Hematopoietic multipotent progenitor cell treated with erythropoietin and hydrocortisone succinate and interleukin-3 and kit ligand, for 15 days (in vitro differentiated cells): ENCODE measurements around the gene MAP3K2.
"Not testable (repeated sequence)": the region's sequence is repeated elsewhere in the genome, so short reads cannot be mapped to it uniquely, and the experiment has no call there.

Source experiments
- DNase-seq: peaks from one replicate; pipeline ENCODE4 v3.0.0-alpha.2; 2015; ENCODE audit warnings: low spot score

MAP3K2 gene

DNA sequence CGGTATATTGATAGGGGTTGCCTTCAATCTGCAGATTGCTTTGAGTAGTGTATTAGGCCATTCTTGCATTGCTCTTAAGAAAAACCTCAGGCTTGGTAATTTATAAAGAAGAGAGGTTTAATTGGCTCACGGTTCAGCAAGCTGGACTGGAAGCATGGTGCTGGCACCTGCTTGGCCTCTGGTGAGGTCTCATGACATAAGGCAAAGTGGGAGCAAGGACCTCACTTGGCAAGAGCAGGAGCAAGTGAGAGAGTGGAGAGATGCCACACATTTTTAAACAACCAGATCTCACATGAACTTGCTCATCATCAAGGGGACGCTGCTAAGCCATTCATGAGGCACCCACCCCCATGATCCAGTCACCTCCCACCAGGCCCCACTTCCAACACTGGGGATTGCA, 4.9 kb downstream of the MAP3K2 start:
- no peak for DNase-seq

DNA sequence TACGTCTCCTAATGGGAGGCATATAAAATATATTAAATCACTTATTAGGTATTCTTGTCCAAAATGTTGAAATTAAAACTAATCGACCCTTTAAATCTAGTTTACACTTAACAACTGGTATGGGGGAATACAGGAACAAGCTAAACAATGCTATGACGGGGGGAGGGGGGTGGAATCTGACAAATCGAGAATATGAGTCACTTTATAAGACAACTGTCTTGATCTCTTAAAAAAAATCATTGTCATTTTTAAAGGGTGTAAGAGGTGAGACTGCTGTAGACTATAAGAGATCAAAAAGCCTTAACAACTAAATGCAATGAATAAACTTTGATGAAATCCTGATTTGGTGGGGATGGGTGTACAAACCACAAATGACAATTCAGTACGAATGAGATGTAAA, 6.0 kb downstream of the MAP3K2 start:
- DNase-seq, result no peak

DNA sequence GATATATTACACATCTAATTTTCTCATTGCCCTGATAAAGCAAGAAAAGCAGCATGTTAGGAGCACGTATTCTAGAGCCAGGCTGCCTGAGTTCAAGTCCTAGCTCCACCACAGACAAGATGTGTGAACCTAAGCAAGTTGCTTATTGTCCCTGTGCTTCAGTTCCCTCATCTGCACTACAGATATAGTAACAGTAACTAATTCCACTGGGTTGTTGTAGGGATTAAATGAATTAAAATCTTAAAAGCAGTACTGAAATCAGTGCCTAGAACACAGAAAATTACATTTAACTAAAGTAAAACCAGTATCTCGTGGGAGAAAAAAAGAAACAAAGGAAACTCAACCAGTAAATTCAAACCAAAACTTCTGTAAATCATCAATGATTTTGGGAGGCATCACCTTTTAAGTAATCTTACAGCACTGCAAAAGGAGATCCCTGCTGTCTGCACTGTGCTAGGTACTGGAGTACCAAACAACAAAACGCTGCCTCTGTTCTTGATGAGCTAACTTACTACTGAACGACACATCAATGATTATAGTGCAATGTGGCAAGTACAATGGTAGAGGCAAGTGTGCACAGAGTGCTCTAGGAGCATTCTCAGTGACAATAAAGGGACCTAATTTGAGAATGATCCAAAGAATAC, 7.9 kb downstream of the MAP3K2 start:
- DNase-seq, result no peak

DNA sequence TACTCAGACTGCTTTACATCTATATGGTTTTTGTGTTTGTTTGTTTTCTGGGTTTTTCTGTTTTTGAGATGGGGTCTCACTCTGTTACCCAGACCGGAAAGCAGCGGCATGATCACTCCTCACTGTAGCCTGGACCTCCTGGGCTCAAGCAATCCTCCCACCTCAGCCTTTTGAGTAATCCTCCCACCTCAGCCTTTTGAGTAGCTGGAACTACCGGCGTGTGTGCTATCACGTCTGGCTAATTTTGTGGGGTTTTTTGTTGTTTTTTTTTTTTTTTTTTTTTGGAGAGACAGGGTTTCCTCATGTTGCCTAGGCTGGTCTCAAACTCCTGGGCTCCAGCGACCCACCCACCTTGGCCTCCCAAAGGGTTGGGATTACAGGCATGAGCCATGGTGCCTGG, 9.1 kb downstream of the MAP3K2 start:
- no peak for DNase-seq

DNA sequence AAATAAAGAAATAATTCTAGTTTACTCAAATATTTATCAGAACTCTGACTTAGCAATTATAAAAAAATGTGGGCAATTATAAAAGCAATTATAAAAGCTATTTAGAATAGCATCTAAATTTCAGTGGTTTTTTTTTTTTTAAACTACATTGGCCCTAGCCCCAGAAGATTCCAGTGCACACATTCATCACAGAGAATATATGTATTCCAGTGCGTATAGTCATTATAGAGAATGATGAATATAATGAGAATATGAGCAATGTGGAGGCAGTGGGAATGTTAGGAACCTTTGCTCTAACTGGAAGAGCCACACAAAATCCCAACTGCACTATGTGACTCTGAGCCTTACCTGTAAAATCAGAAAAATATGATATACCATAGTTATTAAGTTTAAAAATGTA, 10.5 kb downstream of the MAP3K2 start:
- DNase-seq, result no peak

DNA sequence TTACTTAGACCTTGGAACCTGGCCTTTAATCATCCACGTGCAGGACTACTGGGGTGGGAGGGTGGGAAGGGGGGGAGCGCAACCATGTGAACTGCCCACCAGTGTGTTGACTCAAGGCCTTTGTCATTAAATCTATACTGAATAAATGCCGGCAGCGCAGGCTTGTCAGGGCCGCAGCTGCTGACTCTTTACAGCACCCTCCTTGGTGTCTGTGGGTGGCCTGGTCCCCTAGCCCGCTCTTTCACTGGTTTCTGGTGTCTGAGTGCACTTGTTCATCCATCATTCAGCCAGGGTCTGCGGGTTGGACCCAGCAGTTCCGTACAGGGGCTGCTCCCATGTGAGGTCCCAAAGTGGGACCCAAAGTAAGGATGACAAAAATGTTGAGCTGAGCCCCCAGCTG, 11.5 kb downstream of the MAP3K2 start:
- DNase-seq, result no peak

DNA sequence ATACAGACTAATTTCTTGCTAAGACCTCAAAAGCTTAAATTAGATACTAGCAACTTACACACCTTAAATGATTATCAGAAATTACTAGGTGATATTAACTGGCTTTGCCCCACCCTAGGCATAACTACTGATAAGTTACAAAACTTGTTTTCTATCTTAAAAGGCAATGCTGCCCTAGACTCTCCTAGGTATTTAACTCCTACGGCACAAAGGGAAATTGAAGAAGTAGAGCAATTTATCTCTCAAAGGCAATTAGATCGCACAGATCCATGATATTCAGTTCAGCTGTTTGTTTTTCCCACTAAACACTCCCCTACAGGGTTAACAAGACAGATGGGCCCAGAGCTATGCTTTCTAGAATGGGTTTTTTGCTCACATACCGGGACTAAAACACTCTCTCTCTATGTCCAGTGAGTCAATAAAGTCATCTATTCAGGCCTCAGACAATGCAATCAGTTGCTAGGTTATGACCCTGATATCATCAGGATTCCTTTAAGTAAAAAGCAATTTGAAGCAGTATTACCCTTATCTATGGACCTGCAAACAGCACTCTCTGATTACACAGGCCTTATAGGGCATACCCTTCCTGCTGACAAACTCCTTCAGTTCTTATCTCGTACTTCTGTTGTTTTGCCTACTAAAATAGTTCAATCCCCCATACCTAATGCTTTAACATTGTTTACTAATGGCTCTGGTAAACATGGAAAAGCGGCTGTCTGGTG, 14.3 kb downstream of the MAP3K2 start:
- DNase-seq, result no peak

DNA sequence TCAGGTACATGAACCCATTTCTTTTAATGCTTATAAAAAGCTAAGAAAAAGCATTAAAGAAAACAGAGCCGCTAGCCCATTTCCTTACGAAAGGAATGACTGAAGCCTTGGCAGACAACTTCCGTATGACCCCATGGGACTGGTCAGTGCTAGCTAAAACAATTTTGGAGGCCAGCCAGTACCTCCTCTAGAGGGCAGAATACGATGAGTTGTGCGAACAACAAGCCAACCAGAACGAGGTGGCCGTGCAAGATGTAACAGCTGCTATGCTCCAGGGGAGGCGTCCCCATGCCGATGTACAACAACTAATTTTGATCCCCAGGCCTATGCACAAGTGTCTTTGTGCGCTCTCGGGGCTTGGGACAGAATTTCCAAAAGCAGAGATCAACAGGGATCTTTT, 16.7 kb downstream of the MAP3K2 start:
- no peak for DNase-seq

DNA sequence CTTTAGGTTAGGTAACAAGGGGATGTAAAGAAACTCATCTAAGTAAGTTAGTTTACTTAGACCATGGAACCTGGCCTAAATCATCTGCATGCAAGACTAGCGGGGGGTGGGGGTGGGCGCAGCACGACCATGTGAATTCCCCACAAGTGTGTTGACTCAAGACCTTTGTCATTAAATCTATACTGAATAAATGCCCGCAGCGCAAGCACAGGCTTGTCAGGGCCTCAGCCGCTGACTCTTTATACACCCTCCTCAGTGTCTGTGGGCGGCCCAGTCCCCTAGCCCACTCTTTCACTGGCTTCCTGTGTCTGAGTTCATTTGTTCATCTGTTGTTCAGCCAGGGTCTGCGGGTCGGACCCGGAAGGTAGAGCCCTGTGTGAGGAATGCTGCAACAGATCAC, 17.8 kb downstream of the MAP3K2 start:
- DNase-seq, result no peak

DNA sequence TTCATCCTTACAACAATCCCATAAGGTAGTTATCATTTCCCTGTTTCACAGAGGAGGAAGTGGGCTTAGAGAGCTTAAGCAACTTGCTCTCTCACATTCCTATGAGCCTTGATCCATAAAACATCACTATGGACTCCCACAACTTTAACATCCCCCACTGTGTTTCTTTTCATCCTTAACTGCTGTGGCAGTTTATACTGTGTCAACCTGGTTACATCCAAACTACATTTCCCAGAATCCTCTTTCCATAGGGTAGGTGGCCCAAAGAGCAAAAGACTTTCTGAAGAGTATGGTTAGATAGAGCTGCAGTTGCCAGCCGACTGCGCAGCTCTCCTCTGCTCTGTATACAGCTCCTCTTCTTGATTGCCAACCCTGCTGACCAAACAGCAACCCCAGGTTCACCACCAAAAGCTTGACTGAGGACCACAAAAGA, 22.5 kb downstream of the MAP3K2 start:
- no peak for DNase-seq

DNA sequence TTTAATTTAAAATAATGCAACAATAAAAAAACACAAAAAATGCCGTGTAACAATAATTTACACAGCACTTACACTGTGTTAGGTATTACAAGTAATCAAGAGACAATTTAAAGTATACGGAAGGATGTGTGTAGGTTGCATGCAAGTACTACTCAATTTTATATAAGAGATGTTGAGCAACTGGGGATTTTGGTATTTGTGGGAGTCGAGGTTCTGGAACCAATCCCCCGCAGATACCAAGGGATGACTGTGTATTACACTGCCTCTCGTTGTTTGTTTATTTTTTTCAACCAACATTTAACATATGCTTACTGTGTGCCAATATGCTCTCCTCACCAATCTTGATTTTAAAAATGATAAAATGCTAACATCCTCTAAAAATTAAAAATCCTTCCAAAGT, 24.8 kb downstream of the MAP3K2 start:
- DNase-seq, result no peak

DNA sequence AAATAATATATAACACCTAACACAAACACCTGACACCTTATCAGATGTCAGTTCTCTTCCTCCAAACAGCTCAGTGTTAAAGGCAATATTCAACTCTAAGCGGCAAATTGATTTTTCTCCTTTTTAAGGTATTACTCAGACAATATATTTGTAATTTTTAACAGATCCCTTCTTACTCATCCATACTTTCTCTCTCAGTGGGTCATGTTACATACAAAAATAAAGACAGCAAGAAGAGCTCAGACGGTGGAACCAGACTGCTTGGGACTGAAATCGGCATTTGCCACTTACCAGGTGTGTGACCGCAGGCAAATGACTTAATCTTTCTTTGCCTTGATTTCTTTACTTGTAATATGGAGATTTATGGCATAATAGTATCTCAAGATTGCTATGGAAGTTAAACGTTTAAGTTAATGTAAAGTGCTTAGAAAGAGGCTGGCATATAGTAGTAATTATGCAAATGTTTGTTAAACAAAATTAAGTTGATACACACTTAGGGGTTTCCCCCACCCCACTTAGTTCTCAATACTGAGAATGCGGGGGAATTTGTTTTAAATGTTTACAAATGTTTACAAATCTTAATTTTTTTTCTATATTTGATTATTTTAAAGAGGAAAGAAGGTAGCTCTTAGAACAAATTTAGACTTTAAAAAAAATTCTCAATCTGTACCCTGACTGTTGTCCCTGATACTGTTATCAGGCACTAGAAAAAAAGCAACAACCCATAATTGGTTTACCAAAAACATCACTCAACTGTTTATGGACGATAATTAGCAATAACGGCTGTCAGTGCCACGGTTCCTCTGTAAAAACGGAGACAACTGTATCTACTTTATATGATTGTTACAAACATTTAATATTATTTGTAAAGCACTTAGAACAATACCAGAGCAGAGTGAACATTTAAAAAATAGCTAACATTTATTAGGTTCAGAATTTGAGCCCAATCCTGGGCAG, 25.6 kb downstream of the MAP3K2 start:
- DNase-seq, result no peak

DNA sequence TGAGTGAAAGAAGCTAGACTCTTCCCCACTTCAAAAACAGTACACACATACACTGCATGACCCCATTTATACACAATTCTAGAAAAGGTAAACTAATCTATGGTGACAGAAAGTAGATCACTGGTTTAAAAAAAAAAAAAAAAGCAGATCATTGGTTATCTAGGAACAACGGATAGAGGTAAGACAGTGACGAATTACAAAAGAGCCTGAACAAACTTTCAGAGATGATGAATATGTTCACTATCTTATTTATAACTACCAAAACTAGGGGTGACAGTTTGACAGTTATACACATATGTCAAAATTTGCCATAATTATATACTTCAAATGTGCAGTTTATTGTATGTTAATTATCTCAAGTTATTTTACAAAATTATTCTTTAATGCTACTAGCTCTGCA, 27.5 kb downstream of the MAP3K2 start:
- no peak for DNase-seq

DNA sequence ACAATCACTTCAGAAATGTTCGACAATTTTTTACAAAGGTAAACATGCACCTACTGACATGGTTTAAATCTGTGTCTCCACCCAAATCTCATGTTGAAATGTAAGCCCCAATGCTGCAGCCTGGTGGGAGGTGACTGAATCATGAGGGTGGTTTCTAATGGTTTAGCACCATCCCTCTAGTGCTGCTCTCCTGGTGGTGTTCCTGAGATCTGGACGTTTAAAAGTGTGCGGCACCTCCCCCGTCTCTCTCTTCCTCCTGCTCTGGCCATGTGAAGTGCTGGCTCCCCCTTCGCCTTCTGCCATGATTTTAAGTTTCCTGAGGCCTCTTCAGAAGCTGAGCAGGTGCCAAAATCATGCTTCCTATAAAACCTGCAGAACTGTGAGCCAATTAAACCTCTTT, 28.3 kb downstream of the MAP3K2 start:
- no peak for DNase-seq

DNA sequence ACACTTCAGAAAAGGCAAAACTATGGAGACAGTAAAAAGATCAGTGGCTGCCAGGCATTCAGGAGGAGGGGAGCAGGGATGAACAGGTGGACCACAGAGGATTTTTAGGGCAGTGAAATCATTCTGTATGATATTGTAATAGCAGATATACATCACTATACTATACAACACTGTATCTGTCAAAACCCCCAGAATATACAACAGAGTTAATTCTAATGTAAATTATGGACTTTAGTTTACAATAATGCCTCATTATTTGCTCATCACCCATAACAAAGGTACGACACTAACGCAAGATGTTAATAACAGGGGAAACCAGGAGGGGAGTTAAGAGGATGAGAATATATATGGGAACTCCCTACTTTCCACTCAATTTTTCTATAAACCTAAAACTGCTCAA, 28.8 kb downstream of the MAP3K2 start:
- DNase-seq, result no peak

DNA sequence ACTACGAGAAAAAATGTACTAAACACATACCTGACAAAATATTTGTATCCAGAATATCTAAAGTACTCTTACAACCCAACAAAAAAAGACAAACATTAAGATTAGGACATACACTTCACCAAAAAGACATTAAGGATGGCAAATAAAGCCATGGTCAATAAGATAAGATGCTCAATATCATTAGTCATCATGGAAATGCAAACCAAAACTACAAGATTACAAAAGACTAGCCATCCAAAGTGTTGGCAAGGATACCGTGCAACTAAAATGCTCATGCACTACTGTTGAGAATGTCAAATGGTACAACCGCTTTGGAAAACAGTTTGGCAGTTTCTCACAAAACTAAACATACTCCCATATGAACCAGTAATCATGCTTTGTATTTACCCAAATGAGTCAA, 29.7 kb downstream of the MAP3K2 start:
- DNase-seq, result no peak

DNA sequence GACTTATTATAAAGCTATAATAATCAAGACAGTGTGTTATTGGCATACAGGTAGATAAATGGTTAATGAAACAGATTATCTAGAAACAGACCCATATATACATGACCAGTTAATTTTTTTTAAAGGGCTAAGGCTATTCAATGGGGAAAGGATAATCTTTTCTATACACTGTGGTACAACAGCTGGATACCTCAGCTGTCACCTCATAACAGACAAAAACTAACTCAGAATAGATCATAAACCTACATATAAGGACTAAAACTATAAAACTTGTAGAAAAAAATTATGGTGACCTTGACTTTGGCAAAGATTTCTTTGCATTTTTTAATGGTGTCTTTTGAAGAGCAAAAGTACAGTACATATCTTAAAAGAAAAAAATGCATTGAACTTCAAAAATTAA, 30.2 kb downstream of the MAP3K2 start:
- no peak for DNase-seq

DNA sequence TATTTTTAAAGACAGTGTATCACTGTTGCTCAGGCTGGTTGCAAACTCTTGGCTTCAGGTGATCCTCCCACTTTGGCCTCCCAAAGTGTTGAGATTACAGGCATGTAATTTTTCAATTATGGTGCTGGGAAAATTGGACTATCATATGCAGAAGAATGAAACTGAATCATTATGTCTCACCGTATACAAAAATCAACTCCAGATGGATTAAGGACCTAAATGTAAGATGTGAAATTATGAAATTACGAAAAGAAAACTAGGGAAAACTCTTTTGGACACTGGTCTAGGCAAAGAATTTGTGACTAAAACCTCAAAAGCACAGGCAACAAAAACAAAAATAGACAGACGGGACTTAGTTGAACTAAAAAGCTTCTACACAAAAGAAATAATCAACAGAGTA, 31.2 kb downstream of the MAP3K2 start:
- DNase-seq, result no peak

DNA sequence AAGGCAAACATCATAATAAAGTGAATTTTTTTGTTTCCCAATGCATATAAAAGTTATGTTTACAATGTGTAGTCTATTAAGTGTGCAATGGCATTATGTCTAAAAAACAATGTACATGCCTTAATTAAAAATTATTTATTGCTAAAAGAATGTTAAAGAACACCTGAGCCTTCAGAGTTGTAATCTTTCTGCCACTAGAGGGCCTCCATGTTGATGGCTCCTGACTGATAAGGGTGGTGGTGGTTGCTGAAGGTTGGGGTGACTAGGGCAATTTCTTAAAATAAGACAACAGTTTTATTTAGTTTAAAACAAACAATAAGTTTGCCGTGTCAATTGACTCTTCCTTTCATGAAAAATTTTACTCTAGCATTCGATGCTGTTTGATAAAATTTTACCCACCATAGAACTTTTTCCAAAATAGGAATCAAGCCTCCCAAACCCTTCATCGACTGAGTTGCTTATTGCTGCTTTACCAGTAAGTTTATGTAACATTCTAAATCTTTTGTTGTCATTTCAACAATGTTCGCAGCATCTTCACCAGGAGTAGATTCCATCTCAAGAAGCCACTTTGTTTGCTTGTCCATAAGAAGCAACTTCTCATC, 32.3 kb downstream of the MAP3K2 start:
- DNase-seq, result peak; percentile 78

DNA sequence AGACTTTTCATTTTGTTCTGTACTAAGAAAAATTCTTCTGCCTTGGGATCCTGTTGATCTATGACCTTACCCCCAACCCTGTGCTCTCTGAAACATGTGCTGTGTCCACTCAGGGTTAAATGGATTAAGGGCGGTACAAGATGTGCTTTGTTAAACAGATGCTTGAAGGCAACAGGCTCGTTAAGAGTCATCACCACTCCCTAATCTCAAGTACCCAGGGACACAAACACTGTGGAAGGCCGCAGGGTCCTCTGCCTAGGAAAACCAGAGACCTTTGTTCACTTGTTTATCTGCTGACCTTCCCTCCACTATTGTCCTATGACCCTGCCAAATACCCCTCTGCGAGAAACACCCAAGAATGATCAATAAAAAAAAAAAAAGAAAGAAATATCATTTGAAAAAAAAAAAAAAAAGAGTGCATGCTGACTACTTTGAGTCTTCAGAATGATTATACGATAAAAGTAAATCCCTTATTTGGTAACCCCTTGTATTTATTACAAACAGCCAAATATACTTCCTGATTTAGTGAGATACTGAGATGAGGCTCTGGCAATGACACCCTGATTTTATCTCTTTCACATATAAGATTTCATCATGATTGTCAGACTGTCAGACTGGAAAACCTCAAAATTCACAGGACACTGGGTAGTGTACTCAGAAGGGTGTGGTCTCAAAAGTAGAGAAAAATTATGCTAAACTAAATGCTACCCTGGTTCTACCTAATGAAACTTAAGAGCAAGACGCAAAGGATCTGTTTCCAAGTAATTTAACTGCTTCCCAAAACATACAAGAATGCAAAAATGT, 33.7 kb downstream of the MAP3K2 start:
- DNase-seq, result not testable (repeated sequence)

DNA sequence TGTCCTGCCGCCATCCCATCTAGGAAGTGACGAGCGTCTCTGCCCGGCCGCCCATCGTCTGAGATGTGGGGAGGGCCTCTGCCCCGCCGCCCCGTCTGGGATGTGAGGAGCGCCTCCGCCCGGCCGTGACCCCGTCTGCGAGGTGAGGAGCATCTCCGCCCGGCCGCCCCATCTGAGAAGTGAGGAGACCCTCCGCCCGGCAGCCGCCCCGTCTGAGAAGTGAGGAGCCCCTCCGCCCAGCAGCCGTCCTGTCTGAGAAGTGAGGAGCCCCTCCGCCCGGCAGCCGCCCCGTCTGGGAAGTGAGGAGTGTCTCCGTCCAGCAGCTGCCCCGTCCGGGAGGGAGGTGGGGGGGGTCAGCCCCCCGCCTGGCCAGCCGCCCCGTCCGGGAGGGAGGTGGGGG, 34.6 kb downstream of the MAP3K2 start:
- not testable (repeated sequence) for DNase-seq

DNA sequence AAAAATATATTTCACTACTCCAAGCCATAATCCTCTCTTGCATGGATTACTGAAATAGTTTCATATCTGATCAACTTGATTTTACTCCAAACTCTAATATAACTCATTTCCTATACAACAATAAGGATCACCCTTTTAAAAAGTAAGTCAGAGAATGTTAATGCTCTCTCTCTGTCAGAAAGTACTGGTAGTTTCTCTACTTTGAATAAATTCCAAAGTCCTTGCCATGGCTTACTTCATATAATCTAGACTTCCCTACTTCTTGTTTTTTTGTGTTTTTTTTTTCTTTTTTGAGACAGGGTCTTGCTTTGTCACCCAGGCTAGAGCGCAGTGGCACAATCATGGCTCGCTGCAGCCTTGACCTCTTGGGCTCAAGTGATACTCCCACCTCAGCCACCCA, 36.2 kb downstream of the MAP3K2 start:
- DNase-seq, result no peak
